Hematopoietic multipotent progenitor cell treated with erythropoietin and hydrocortisone succinate and interleukin-3 and kit ligand, for 6 days (in vitro differentiated cells): ENCODE data around the gene RTF1.

ENCODE experiments used
- DNase-seq: peaks from one replicate; pipeline ENCODE4 v3.0.0-alpha.2; 2015

RTF1 gene

DNA sequence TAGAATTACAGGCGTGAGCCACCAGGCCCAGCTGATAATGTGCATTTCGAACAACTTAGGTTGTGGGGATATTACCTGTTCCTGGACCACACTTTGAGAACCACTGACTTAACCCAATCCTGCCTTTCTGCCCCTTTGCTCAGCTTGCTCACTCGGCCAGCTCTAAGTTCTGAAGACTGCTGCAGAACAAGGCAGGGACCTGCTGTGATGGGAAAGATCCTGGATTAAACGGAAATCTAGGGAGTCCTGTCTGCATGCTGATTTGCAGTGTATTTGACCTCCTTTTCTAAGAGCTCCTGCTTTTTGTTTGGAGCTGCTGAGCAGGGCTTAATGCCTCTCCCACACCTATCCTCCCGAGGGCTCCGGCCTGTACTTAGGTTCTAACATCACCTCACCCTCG lies 93.8 kb downstream of the RTF1 start:
- no peak for DNase-seq

DNA sequence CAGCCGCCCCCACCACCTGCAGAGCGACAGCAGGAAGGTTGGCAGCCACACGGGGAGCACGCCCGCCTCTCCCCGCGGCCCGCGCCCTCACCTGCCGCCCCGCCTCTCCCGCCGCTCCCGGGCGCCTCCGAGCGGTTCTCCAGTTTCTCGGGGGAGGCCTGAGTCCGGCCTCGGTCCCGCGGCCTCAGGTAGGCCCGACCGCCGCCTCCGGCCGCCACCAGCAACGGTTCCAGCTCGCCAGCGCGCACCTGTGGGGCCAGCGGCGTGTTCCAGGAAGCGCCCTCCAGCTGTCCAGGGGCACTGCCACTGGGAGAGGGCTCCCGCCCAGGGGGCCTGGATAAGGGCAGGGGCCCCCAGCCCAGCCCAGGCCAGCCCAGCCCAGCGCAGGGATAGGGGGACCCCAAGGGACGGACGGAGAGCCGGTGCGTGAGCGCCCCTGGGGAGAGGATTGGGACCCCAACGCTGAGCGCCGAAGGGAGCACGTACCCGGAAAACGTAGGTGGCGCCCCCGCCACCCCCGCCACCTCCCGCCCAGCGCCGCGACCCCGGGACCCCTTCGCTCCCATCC lies 94.5 kb downstream of the RTF1 start:
- DNase-seq: no peak

GRCh38 chr15:41511899-41512369 lies 95.0 kb downstream of the RTF1 start:
- DNase-seq: no peak

GRCh38 chr15:41512512-41512939 lies 95.6 kb downstream of the RTF1 start:
- no peak for DNase-seq

DNA sequence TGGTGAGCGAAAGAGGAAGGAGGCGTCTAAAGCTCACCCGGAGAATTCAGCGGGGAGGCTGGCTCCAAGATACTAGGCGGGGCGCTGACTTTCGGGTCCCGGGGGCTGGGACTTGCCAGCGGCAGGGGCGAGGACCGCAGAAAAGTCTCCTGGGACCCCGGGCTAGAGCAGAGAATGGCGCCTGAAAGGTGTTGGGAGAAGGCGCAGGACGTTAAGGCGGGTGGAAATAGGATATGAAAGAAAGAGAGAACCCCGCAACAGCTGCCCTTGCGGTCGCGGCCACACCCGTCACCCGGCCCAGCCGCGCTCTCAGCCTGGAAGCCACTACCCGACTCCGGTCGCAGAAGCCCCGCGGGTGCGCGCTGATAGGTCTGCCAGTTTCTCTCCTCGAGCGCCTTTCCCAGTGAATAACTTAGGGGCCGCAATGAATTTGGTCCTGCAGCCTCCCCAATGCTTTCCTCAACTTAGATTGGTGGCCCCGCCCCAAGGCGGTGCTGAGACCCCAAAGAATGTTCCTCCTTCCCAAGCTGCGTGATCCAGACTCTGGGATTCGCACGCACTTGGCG lies 96.1 kb downstream of the RTF1 start:
- DNase-seq: peak; percentile 75

GRCh38 chr15:41513506-41514227 lies 96.8 kb downstream of the RTF1 start, which contains the start of gene LTK:
LTK (minus strand) TSS chr15:41513827; CDS start chr15:41513709, 118 bp downstream.
- peak; percentile 72 for DNase-seq

- no peak for DNase-seq
Observed at GRCh38 chr15:41517895-41518449, 101.1 kb downstream of the RTF1 start.

GRCh38 chr15:41520636-41521035 lies 103.7 kb downstream of the RTF1 start:
- no peak for DNase-seq

- no peak for DNase-seq
Observed at GRCh38 chr15:41521614-41522013, 104.7 kb downstream of the RTF1 start.

GRCh38 chr15:41523097-41523496 lies 106.2 kb downstream of the RTF1 start:
- DNase-seq: no peak

DNA sequence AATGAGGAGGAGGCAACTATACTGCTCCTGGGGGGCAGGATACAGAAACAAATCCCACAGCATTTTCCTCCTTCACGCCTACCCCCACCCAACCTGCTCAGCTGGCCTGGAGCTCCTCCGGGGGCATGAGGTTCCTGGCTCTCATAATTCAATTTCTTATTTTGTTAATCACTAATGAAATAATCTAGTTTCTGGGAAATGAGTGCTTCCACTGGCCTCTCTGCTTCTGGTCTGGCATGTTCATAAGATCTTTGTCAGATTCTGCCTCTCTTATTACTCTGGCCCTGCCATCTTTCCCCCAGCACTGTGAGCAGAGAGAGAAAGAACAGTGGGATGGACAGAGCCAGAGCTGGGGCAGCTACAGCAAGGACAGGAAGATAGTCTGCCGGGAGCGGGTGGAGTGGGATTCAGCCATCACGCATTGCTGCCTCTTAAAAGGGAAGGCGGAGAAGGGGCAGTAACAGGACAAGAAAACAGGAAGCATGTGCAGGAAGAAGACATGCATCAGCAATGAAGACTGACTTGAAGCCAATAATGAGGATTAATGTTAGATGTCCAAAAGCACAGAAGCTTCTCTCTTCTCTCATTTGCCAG lies 113.6 kb downstream of the RTF1 start:
- DNase-seq: no peak
